ENCODE data around the gene HLCS.

- TF ChIP-seq CTCF (IDR thresholded peaks at IDR 0.05; ENCODE audit: insufficient read depth, low read length, poor library complexity, severe bottlenecking), result no peak
- TF ChIP-seq EZH2phosphoT487 (conservative IDR thresholded peaks at IDR 0.05; ENCODE audit: low read length), result no peak
Observed at GRCh38 chr21:36861595-36862323, 104.7 kb downstream of the HLCS start.

All from SU-DHL-6 (cell line).